Panc1 (cell line): Measurements from ENCODE around the gene ERRFI1.

Source experiments
- REST ChIP-seq, 2 experiments: IDR thresholded peaks; 2 replicates each; pipeline ENCODE4 v1.6.1; 2011 to 2012; ENCODE audit warnings: low read depth in 2 of 2, control low read depth in 1 of 2, low read length in 1 of 2, mild to moderate bottlenecking in 1 of 2, moderate library complexity in 1 of 2; ENCODE audit not compliant: insufficient read depth in 1 of 2
- TF ChIP-seq, protein P1 (sequence below): fragments of 450-650 bp; IDR thresholded peaks from 2 replicates; pipeline ENCODE4 v1.5.1; 2017; ENCODE audit warnings: mild to moderate bottlenecking

DNA sequence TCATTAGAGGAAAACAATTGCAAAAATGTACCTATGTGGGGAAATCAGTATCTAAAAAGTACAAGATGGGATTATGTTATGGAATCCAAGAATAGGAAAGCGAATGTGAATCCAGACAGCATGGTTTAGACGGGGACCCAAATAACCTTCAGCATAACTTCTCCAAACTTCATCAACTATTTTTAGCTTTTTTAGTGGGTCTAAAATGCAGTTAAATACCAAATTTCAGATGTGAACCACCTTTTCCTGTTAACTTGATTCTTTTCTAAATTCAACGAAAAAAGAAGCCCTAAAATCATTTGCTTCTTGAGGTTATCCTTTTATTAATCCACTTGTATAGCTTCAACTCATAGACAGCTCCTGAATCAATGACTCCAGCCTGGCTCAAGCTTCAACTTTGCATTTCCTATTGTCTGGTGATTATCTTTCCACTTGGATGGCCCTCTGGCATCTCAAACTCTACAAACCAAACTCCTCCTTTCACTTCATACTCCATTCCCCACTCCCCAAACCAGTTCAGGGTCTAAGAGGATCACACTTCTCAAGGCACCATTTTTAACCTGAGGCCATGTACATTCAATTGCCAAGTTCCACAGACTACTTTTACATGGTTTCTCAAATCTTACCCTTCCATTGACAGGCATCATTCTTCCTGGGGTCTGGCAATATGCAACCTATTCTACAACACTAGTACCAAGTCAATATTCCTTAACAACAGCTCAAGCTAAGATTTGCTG, 7.4 kb downstream of the ERRFI1 start:
- TF ChIP-seq, protein P1, sequence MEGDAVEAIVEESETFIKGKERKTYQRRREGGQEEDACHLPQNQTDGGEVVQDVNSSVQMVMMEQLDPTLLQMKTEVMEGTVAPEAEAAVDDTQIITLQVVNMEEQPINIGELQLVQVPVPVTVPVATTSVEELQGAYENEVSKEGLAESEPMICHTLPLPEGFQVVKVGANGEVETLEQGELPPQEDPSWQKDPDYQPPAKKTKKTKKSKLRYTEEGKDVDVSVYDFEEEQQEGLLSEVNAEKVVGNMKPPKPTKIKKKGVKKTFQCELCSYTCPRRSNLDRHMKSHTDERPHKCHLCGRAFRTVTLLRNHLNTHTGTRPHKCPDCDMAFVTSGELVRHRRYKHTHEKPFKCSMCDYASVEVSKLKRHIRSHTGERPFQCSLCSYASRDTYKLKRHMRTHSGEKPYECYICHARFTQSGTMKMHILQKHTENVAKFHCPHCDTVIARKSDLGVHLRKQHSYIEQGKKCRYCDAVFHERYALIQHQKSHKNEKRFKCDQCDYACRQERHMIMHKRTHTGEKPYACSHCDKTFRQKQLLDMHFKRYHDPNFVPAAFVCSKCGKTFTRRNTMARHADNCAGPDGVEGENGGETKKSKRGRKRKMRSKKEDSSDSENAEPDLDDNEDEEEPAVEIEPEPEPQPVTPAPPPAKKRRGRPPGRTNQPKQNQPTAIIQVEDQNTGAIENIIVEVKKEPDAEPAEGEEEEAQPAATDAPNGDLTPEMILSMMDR = no peak
- no peak for TF ChIP-seq REST (IDR thresholded peaks at IDR 0.05; ENCODE audit: insufficient read depth in 1 of 2, low read depth in 2 of 2, low read length in 1 of 2)
